IPS DF 6.9 (cell line): Measurements from ENCODE around the gene BST1.

Source experiments
- DNase-seq: peaks from one replicate; pipeline ENCODE4 v3.0.0-alpha.2; 2013; ENCODE audit warnings: low read depth, low spot score
- H3K27ac ChIP-seq: one replicate; pipeline ENCODE4 v1.5.1; 2013; ENCODE audit warnings: low read length, control low read depth
- H3K27me3 ChIP-seq: 2 replicates; pipeline ENCODE4 v1.6.1; 2013; ENCODE audit warnings: mild to moderate bottlenecking, low read length; ENCODE audit not compliant: control insufficient read depth, insufficient read depth
- H3K36me3 ChIP-seq: 2 replicates; pipeline ENCODE4 v1.6.1; 2013; ENCODE audit warnings: low read length; ENCODE audit not compliant: control insufficient read depth, insufficient read depth
- H3K4me1 ChIP-seq: 2 replicates; pipeline ENCODE4 v1.6.1; 2013; ENCODE audit warnings: low read length; ENCODE audit not compliant: control insufficient read depth, insufficient read depth
- H3K4me3 ChIP-seq: 2 replicates; pipeline ENCODE4 v1.5.1; 2013; ENCODE audit warnings: mild to moderate bottlenecking, low read length
- H3K9me3 ChIP-seq: 2 replicates; pipeline ENCODE4 v1.6.1; 2013; ENCODE audit warnings: low read length, inconsistent platforms; ENCODE audit not compliant: control insufficient read depth, insufficient read depth
- WGBS: extraction: QIAGEN DNeasy Blood & Tissue Kit; methylation state at CpG from one replicate; pipeline ENCODE4 v1.1.7; 2013; ENCODE audit warnings: mixed read lengths, missing lambda C conversion rate; ENCODE audit not compliant: insufficient read length, insufficient coverage; 5-methylcytosine and 5-hydroxymethylcytosine counted together

Gene BST1

DNA sequence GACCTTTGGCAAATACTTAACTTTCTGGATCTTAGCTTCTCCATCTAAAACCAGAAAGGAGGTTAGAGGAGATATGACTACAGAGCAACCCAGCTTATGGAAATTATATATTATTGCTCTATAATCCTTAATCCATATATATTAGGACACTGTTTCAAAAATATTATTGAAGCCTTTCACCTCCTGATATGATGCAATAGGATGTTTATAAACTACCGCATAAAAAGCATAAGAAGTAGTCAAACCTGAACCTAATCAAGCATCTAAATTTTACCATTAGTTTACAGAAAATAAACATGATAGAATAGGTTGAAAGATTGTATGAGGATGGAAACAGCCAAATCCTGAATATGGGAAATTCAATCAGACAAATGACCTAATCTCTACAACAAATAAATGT, 26.8 kb upstream of the BST1 start:
- Histone ChIP-seq H3K36me3 (no peaks in the 10 kb centered on the region; the same call in 1 of the 2 replicates), H3K4me3 (no peak overlapping the region), H3K27me3 (no peaks in the 10 kb centered on the region), H3K4me1 (peaks cover 2% of the 10 kb centered on the region; the same call in 1 of the 2 replicates), H3K9me3 (no peaks in the 10 kb centered on the region), H3K27ac (no peak overlapping the region)
- WGBS = no CpG with 5 or more reads among the region's 1 CpG
- DNase-seq = no peak

DNA sequence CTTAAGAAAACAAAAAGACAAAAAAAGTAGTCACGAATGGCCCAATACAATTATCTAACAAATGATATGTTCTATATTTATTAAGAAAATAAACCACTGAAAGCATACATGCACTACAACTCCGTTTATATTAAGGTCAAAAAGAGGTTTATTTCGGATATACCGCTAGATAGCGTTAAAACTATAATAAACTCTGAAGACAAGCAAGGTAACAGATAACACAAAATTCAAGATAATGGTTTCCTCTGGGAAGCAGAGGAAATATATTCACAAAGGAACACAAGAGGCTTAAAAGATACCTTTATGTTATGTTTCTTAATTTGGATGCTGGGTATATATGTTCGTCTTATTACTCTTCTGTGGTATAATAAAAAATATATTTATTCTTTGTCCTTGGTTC, 26.0 kb upstream of the BST1 start:
- peaks cover 2% of the 10 kb centered on the region; the same call in 1 of the 2 replicates for H3K4me1 ChIP-seq

DNA sequence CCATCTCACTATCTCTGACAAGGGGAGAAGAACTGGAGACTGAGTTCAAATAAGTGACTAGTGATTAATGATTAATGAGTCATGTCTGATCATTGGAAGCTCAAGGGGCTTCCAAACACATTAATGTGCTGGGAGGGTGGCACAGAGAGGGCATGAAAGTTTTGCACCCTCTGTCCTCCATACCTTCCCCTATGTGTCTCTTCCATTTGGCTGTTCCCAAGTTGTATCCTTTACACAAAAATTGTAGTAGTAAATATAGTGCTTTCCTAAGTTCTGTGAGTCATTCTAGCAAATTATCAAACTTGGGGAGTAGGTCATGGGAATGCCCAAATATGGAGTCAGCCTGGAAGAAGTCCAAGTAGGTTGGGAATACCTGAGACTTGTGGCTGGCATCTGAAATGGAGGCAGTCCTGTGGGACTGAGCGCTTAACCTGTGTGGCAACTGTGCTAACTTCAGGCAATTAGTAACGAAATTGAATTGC, 25.3 kb upstream of the BST1 start:
- no CpG with 5 or more reads among the region's 2 CpGs for WGBS
- H3K36me3 ChIP-seq = no peaks in the 10 kb centered on the region
- no peak overlapping the region for H3K4me3 ChIP-seq
- H3K27ac ChIP-seq = no peak overlapping the region
- DNase-seq = no peak
- no peaks in the 10 kb centered on the region for H3K9me3 ChIP-seq
- H3K4me1 ChIP-seq = peaks cover 2% of the 10 kb centered on the region; the same call in 1 of the 2 replicates
- H3K27me3 ChIP-seq = no peaks in the 10 kb centered on the region

More for the DNA sequence above, 26.0 kb upstream of the BST1 start:
- Histone ChIP-seq H3K4me3 (no peak overlapping the region), H3K27me3 (no peaks in the 10 kb centered on the region), H3K9me3 (no peaks in the 10 kb centered on the region), H3K27ac (no peak overlapping the region), H3K36me3 (no peaks in the 10 kb centered on the region)
- WGBS = no CpG with 5 or more reads among the region's 6 CpGs
- DNase-seq = no peak

DNA sequence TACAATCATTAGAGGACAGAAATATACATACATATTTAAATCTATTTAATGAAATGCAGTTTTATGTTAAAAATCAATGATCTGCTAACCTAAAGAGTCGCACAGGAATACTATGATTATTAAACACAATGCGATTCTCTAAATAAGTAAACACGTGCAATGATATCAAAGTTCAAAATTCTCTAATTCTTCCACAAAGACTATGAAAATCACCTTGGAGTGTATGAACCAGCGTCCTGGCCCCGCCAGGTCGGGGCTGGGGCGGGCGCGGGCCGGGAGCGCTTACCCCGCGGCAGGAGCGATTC, 21.8 kb upstream of the BST1 start:
- H3K4me3 ChIP-seq = peak overlapping the region; percentile 83; the same call in 1 of the 2 replicates
- H3K36me3 ChIP-seq = no peaks in the 10 kb centered on the region; the same call in 1 of the 2 replicates
- no CpG with 5 or more reads among the region's 14 CpGs for WGBS
- peaks cover 2% of the 10 kb centered on the region; the same call in 1 of the 2 replicates for H3K4me1 ChIP-seq
- DNase-seq = no peak
- no peaks in the 10 kb centered on the region for H3K27me3 ChIP-seq
- no peak overlapping the region for H3K27ac ChIP-seq
- no peaks in the 10 kb centered on the region for H3K9me3 ChIP-seq

DNA sequence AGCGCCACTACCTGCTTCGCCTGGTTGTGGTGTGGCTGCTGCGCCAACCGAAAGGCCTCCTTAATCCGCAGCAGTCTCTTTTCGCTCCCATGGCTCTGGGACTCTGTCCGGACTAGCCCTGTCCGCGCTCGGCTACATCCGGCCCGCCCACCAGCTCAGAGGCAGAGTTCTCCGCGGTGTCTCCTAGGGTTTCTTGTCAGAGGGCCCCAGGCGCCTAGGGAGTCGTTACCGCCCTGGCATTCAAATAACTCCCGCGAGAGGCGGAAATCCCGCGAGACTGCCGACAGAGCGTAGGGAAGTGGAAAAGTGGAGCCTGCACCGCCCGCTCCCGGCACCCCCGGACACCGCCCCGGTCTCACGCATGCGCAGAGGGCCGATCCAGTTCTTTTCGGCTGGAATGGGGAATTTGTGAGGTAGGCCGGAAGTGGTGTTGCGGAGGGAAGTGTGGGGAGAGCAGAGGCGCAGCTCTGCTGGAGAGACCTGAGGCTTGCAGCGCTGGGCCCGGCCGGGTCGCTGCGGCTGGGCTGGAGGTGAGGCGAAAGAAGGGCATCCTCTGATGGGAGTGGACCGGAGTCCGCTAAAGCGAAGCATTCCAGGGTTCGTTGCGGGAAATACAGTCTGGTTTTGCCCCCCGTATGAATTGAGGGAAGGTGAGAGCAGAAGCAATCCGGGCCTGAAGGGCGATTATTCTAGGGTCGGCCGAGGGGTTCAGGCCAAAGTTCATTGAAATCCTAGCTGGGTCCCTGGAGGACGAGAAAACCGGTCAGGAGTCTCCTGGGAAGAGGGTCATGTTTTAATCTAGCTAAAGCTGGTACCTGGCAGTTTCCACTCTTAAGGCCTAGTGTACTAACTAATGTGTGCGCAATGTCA, 21.3 kb upstream of the BST1 start, which contains the start of gene FAM200B:
Gene FAM200B (plus strand): TSS at position 456 of the 870 bp plus-strand sequence. CDS start 5,151 bp downstream, outside the sequence.
- Histone ChIP-seq H3K4me1 (peaks cover 2% of the 10 kb centered on the region; the same call in 1 of the 2 replicates), H3K4me3 (peak within 1 kb of the TSS; percentile 85; the same call in 1 of the 2 replicates), H3K27me3 (no peaks in the 10 kb centered on the region), H3K9me3 (no peaks in the 10 kb centered on the region), H3K27ac (no peak within 1 kb of the TSS), H3K36me3 (no peaks in the 10 kb centered on the region; the same call in 1 of the 2 replicates)
- WGBS = no CpG with 5 or more reads among the region's 56 CpGs
- peak; percentile 98 for DNase-seq

DNA sequence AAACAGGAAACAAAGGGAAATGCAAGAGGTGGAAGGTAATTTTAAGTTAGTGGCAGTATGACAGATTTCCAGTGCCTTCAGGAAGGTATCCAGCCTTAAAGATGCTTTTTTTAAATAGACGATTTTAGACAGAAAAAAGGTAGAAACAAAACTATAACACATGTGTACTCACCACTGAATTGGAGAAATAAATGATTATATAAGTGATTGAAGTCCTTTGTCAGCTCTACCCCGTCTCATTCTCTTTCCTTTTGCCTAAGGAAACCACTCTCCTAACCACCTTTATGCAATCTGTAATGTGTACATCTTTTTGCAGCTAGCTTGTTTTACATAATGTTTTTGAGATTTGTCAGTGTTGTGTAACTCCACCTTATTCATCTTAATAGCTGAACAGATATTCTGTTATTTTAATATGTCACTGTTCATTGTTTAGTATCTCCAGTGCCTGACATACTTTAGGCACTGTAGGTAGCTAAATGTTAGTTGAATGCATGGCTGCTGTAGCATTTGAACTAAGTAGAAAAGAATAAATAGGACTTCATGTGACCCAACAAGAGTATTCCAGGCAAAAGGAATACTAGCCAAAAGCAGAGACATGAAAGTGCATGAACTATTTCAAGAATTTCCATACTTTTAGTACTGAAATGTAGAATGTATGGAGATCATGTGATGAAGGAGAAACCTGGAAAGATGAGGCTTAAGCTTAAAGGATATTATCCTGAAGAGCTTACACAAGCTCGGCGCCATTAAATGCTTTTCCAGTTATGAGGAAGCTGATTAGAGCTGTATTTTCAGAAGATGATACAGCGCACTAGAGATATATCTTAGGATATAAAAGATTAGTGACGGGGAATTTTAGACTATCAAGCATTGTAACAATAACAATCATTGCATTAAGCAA, 20.4 kb upstream of the BST1 start:
- H3K36me3 ChIP-seq = no peaks in the 10 kb centered on the region; the same call in 1 of the 2 replicates
- no peak for DNase-seq
- H3K4me1 ChIP-seq = peaks cover under 1% of the 10 kb centered on the region; the same call in 1 of the 2 replicates
- H3K27ac ChIP-seq = no peak overlapping the region
- no CpG with 5 or more reads among the region's 6 CpGs for WGBS
- peak overlapping the region; percentile 85; the same call in 1 of the 2 replicates for H3K4me3 ChIP-seq
- H3K27me3 ChIP-seq = no peaks in the 10 kb centered on the region
- no peaks in the 10 kb centered on the region for H3K9me3 ChIP-seq

DNA sequence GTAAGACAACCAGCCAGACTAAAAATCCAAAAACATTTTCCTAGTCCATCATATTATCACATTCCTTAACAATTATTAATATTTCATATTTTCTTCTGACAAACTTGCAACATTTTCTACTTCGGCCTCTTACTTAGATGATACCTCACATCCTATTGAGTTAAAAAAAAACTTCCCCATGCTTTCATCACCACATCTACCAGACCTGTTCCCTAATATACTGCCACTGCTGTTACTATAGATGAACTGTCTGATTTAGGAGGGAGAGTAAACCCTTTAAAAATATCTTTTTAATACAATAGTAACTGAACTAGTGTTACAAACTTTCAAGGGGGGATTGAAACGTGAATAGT, 19.7 kb upstream of the BST1 start:
- Histone ChIP-seq H3K9me3 (no peaks in the 10 kb centered on the region), H3K27me3 (no peaks in the 10 kb centered on the region), H3K4me1 (no peaks in the 10 kb centered on the region; the same call in 1 of the 2 replicates), H3K36me3 (no peaks in the 10 kb centered on the region; the same call in 1 of the 2 replicates), H3K4me3 (no peak overlapping the region; the same call in 1 of the 2 replicates), H3K27ac (no peak overlapping the region)
- WGBS = 100% methylated on average over 1 of the region's 2 CpGs
- no peak for DNase-seq

DNA sequence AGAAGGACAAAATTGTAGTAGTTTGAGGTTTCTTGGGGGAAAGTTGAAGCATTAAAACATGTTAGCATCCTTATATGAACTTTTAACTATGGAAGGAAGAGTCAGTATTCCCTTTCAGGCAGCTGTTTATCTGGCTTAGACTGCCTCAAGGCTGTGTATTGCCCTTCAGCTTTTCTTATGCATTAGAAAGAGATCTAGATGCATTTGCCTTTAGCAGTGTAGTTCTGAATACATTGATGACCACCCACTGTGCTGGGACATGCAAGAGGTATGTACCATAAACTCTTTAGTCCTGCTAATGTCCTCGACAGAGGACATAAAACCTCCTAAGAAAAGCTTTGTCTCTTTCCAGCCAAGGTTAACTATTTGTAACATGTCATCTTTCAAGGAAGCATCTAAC, 18.4 kb upstream of the BST1 start:
- Histone ChIP-seq H3K27me3 (no peaks in the 10 kb centered on the region), H3K27ac (no peak overlapping the region), H3K4me3 (no peak overlapping the region), H3K36me3 (no peaks in the 10 kb centered on the region; the same call in 1 of the 2 replicates), H3K9me3 (no peaks in the 10 kb centered on the region), H3K4me1 (no peaks in the 10 kb centered on the region; the same call in 1 of the 2 replicates)
- whole genome bisulfite sequencing = no CpG with 5 or more reads among the region's 1 CpG
- DNase-seq = peak; percentile 54

DNA sequence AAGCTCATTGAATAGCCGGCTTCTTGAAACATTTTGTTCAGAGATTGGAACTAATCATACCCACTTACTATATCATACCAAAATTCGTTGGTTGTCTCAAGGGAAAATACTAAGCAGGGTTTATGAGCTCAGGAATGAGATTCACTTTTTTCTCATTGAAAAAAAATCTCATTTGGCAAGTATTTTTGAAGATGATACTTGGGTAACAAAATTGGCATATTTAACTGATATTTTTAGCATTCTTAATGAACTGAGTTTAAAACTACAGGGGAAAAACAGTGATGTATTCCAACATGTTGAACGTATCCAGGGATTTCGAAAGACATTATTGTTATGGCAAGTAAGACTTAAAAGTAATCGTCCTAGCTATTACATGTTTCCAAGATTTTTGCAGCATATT, 14.8 kb upstream of the BST1 start:
- no peak for DNase-seq
- Histone ChIP-seq H3K4me3 (no peak overlapping the region), H3K4me1 (peaks cover 1% of the 10 kb centered on the region; the same call in 1 of the 2 replicates), H3K36me3 (no peaks in the 10 kb centered on the region; the same call in 1 of the 2 replicates), H3K27ac (no peak overlapping the region), H3K9me3 (no peaks in the 10 kb centered on the region), H3K27me3 (no peaks in the 10 kb centered on the region)
- no CpG with 5 or more reads among the region's 5 CpGs for WGBS

DNA sequence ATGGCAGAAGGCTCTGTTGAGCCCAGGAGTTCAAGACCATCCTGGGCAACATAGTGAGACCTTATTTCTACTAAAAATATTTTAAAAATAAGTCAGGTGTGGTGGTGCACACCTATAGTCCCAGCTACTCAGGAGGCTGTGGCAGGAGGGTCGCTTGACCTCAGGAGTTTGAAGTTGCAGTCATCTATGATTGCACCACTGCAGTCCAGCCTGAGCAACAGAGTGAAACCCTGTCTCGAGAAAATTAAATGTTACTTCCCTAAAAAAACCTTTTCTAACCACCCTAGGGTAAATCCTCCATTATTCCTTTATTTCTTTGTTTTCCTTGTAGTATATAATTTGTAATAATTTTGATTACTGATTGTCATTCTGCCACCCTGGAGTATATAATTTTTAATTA, 13.3 kb upstream of the BST1 start:
- WGBS = no CpG with 5 or more reads among the region's 2 CpGs

More for the DNA sequence above, 13.3 kb upstream of the BST1 start:
- H3K36me3 ChIP-seq = no peaks in the 10 kb centered on the region; the same call in 1 of the 2 replicates
- H3K4me3 ChIP-seq = no peak overlapping the region
- peaks cover 1% of the 10 kb centered on the region; the same call in 1 of the 2 replicates for H3K4me1 ChIP-seq
- DNase-seq = no peak
- no peak overlapping the region for H3K27ac ChIP-seq
- H3K27me3 ChIP-seq = no peaks in the 10 kb centered on the region
- no peaks in the 10 kb centered on the region for H3K9me3 ChIP-seq
